ELF-1 (cell line): ENCODE measurements around the gene KLHL2.
A peak's percentile ranks its signal among the peaks of the same experiment; 100 is the strongest.
"Not testable (repeated sequence)": the region's sequence is repeated elsewhere in the genome, so short reads cannot be mapped to it uniquely, and the experiment has no call there.

ENCODE experiments used
- DNase-seq: peaks from one replicate; pipeline ENCODE4 v3.0.0-alpha.2; 2016; ENCODE audit warnings: low read depth, low spot score

Gene KLHL2

GRCh38 chr4:165207431-165208220 lies at the start of gene KLHL2:
Gene KLHL2, plus strand, starts transcription at chr4:165207561. Its CDS starts 316 bp downstream, at chr4:165207877.
- peak; percentile 72 for DNase-seq

- no peak for DNase-seq
Measured at GRCh38 chr4:165158762-165159161, 48.6 kb upstream of the KLHL2 start.

GRCh38 chr4:165164257-165164656 lies 43.1 kb upstream of the KLHL2 start:
- DNase-seq, result no peak

GRCh38 chr4:165166872-165167271 lies 40.5 kb upstream of the KLHL2 start:
- DNase-seq, result not testable (repeated sequence)

- peak; percentile 5 for DNase-seq
Measured at GRCh38 chr4:165167650-165168049, 39.7 kb upstream of the KLHL2 start.

- DNase-seq, result no peak
Measured at GRCh38 chr4:165170819-165171218, 36.5 kb upstream of the KLHL2 start.

GRCh38 chr4:165175470-165175869 lies 31.9 kb upstream of the KLHL2 start:
- DNase-seq, result not testable (repeated sequence)

- no peak for DNase-seq
Measured at GRCh38 chr4:165175879-165176278, 31.5 kb upstream of the KLHL2 start.

GRCh38 chr4:165177725-165178666 lies 29.4 kb upstream of the KLHL2 start:
- no peak for DNase-seq

- DNase-seq, result no peak
Measured at GRCh38 chr4:165184220-165184619, 23.1 kb upstream of the KLHL2 start.

GRCh38 chr4:165184998-165185397 lies 22.4 kb upstream of the KLHL2 start:
- not testable (repeated sequence) for DNase-seq

GRCh38 chr4:165185448-165185847 lies 21.9 kb upstream of the KLHL2 start:
- DNase-seq, result no peak

- no peak for DNase-seq
Measured at GRCh38 chr4:165190591-165191347, 16.6 kb upstream of the KLHL2 start.

GRCh38 chr4:165191348-165191656 lies 16.1 kb upstream of the KLHL2 start:
- no peak for DNase-seq

GRCh38 chr4:165191814-165192499 lies 15.4 kb upstream of the KLHL2 start:
- DNase-seq, result no peak

GRCh38 chr4:165192500-165192898 lies 14.9 kb upstream of the KLHL2 start:
- no peak for DNase-seq

- DNase-seq, result no peak
Measured at GRCh38 chr4:165192956-165193355, 14.4 kb upstream of the KLHL2 start.

- no peak for DNase-seq
Measured at GRCh38 chr4:165194368-165194767, 13.0 kb upstream of the KLHL2 start.

- DNase-seq, result no peak
Measured at GRCh38 chr4:165198329-165198728, 9.0 kb upstream of the KLHL2 start.

- DNase-seq, result no peak
Measured at GRCh38 chr4:165199286-165199685, 8.1 kb upstream of the KLHL2 start.

- DNase-seq, result no peak
Measured at GRCh38 chr4:165199722-165200121, 7.6 kb upstream of the KLHL2 start.
